A673 (cell line): ENCODE data around the gene ODAD4.

Experiments used
- EZH2 ChIP-seq: fragments of 200-600 bp; sonication (generic); IDR thresholded peaks from 2 replicates; pipeline ENCODE4 v1.6.1; 2017; ENCODE audit warnings: borderline replicate concordance, low read depth, mild to moderate bottlenecking, mixed read lengths, antibody characterized with exemption, low read length; ENCODE audit not compliant: poor library complexity, severe bottlenecking
- TF ChIP-seq, protein P1 (sequence below): fragments of 300-800, 200-600 bp; sonication (generic); conservative IDR thresholded peaks from 2 replicates; pipeline ENCODE4 v1.5.1; 2017; ENCODE audit warnings: low read depth, mild to moderate bottlenecking, antibody characterized with exemption, low read length, moderate library complexity, mixed read lengths

DNA sequence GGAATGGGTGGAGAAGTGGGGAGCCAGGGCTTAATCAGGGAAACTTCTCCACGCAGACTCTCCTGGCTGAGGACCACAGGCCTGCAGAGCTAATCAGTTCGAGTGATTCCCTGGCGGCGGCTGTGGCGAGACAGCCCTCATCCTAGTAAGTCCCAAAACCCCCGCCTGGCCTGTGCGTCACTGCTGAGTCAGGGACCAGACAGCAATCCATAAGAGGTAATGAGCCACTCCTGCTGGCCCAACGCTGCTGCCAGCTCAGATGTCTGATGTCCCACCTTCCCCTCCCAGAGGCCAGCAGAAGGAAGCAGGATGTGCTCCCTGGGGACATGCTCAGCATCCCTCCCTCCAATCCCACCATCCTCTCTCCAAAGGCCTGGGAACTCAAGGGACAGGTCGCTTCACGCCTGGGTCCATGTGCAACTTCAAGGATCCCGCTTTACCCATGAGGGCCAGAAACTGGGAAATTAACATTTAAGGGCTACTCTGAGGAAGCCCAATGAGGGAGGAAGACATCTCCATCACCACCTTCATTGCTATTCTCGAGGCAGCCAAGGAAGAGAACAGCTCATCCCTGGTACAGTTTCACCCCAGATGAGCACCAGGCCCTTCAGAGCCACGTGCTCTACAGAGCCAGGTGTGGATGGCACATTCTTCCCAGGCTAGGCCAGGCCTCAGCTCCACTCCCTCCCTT lies 19.6 kb upstream of the ODAD4 start:
- TF ChIP-seq, protein P1, sequence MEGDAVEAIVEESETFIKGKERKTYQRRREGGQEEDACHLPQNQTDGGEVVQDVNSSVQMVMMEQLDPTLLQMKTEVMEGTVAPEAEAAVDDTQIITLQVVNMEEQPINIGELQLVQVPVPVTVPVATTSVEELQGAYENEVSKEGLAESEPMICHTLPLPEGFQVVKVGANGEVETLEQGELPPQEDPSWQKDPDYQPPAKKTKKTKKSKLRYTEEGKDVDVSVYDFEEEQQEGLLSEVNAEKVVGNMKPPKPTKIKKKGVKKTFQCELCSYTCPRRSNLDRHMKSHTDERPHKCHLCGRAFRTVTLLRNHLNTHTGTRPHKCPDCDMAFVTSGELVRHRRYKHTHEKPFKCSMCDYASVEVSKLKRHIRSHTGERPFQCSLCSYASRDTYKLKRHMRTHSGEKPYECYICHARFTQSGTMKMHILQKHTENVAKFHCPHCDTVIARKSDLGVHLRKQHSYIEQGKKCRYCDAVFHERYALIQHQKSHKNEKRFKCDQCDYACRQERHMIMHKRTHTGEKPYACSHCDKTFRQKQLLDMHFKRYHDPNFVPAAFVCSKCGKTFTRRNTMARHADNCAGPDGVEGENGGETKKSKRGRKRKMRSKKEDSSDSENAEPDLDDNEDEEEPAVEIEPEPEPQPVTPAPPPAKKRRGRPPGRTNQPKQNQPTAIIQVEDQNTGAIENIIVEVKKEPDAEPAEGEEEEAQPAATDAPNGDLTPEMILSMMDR: no peak
- TF ChIP-seq EZH2: no peak
